ENCODE results near the gene CASP12.
A peak's percentile ranks its signal among the peaks of the same experiment; 100 is the strongest.

CASP12 gene

GRCh38 chr11:104883342-104883741 is 14.9 kb downstream of the CASP12 start:
- DNase-seq, result peak in 1 of 2 experiments; percentile 13

GRCh38 chr11:104881117-104881794 is 17.0 kb downstream of the CASP12 start:
- no peak for DNase-seq

DNA sequence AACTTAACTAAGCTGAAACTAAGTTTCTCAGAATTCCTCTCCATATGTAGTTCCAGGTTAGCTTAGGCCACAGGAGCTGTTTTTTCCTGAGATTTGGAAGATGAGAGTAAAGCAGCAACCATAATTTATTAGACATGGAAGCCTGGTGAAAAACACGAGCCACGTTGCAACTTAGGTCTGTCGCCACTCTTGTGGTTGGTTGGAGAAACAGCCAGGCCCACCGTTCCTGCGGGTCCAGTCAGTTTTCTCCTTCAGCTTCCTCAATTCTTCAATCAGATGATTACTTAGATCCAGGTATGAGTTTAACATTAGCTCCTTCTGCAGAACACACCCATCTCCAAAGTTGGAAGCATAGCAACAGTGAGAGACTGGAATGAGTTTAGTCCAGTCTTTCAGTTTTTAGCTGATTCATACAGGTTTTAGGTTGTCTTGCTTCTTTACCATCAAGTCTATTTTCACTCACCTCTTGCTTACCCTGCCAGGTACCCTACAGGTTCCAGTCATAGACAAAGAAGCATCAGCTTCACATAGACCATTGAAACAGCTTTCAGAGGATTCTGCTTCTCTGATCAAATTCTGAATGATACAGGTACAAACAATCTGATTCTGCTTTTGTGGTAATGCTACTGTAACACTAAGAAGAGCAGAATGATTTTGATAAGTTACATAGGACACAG is 18.6 kb downstream of the CASP12 start:
- no peak for DNase-seq

- no peak for DNase-seq
Measured at GRCh38 chr11:104876861-104877431, 21.3 kb downstream of the CASP12 start.

- no peak for DNase-seq
Measured at GRCh38 chr11:104876324-104876723, 21.9 kb downstream of the CASP12 start.

DNA sequence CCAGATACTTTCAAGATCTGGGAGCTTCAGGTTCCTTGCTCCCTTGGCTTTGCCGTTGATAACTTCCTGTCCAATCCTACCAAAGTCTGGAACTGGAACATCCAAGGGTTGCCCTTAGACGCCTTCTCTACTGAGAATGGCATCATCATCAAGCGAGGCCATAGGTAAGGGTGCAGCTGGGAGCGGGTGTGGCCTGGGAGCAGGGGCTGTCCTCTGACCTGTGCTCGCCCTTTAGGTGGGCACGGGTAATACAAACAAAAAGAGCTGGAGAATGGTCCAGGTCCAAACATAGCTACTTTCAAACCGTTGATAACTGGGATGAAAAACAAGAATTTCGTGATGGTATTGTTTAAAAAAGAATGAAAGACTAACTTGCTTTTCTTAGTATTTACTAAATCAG is 25.0 kb downstream of the CASP12 start:
- no peak for DNase-seq

GRCh38 chr11:104872393-104872792 is 25.9 kb downstream of the CASP12 start:
- DNase-seq, result no peak

DNA sequence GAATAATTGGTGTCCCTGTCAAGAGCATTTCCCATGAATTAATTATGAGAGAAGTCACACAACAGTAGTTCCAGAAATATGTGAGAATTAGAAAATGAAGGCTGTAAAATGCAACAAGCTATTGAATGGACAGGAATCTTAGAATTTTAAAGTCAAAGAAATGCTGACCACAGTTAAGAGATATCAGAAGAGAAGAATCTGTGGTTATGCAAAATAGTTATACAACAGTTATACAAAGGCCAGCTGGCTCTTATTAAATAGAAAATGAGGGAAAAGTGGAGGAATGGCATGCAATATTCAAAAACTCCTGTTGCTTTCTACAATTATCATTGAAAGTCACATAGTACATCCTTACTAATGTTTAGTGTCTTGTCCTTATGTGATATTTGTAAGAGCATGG is 27.4 kb downstream of the CASP12 start:
- no peak for DNase-seq

GRCh38 chr11:104866815-104867214 is 31.4 kb downstream of the CASP12 start:
- no peak for DNase-seq

GRCh38 chr11:104858882-104859775 is 39.1 kb downstream of the CASP12 start:
- no peak for DNase-seq

GRCh38 chr11:104856607-104857006 is 41.7 kb downstream of the CASP12 start:
- no peak for DNase-seq

DNA sequence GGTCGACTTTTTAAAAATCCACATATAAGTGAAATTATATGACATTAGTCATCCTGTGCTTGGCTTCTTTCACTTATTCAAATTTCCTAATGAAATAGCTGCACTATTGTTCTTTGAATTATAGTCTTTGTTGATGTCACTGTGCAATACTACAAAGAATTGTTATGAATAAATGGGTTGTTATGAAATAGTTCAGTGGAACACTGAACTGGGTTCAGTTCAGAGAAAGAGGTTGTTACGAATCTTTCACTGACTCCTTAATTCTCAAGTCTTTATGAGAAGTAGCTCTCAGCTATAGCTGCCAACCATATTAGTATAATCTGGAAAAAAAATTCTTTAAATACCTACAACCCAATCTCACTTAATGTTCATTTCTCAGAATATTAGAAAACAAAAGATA is 42.3 kb downstream of the CASP12 start:
- DNase-seq, result no peak

- no peak for DNase-seq
Measured at GRCh38 chr11:104853276-104853675, 45.0 kb downstream of the CASP12 start.

- DNase-seq, result no peak
Measured at GRCh38 chr11:104852811-104853210, 45.4 kb downstream of the CASP12 start.

DNA sequence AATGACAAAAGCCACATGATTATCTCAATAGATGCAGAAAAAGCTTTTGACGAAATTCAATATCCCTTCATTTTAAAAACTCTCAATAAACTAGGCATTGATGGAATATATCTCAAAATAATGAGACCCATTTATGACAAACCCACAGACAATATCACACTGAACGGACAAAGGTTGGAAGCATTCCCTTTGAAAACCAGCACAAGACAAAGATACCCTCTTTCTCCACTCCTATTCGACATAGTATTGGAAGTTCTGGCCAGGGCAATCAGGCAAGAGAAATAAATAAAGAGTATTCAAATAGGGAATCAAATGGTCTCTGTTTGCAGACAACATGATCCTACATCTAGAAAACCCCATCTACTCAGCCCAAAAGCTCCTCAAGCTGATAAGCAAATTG is 52.0 kb downstream of the CASP12 start:
- no peak for DNase-seq

- no peak for DNase-seq
Measured at GRCh38 chr11:104844451-104844850, 53.8 kb downstream of the CASP12 start.

DNA sequence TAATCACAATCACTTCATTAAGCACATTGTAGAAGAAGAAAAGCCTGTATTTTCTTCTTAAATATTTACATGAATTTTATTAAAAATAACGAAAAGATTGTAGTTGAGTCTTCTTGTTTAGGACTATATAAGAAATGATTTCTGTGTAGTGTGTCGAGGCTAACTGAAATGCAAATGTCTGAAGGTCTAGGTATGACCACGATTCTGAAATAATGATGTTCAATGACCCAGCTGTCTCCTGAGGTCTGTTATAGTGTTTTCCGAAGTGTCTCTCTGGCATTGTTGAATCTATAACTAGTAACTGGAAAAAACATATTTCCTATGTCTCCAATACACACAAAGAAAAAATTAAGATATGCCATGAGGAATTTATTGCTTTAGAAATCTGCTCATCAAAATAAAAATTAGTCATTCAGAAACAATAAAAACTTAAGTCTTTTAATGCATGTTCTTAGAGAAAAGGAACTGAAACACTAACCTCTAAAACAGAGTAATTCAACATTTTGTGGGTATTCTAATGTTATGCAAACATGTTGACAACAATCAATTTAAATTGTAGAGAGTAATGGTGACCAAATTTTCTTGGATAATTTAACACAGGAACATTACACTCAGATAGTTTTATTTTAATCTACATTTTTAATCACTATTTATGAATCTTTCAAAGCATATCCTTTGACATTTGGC is 55.0 kb downstream of the CASP12 start:
- no peak for DNase-seq

- no peak for DNase-seq
Measured at GRCh38 chr11:104841973-104842525, 56.2 kb downstream of the CASP12 start.

- no peak for DNase-seq
Measured at GRCh38 chr11:104841185-104841584, 57.1 kb downstream of the CASP12 start.

GRCh38 chr11:104837969-104838639 is 60.2 kb downstream of the CASP12 start:
- DNase-seq, result no peak

DNA sequence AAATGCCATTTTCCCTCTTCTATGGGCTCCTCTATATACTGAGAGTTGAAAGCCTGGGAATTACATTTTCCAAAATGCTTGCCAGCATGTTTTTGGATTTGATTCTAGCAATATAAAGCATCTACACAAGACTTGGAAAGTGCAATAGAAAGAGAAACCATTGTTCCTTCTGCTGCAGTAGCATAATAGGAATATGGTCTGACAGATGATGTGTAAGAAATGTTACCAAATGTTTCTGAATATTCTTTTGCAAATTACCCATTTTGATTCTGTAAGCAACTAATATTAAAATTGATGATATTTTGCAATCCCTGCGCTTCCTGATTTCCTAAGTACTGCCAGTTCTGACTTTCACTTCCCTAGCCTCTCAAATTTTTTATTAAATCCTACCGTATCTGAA is 61.6 kb downstream of the CASP12 start:
- no peak for DNase-seq

Data from stimulated activated CD4-positive, alpha-beta T cell treated with anti-CD3 and anti-CD28 coated beads, Interleukin-4, amount 100 ng/mL, for 4 hours (primary cell).